Embryonic facial prominence (tissue), 1 donor: ENCODE results near the gene HDDC3.

Source experiments
- DNase-seq: peaks from one replicate; pipeline ENCODE4 v3.0.0-alpha.2; 2016; ENCODE audit errors: extremely low spot score

Gene HDDC3

GRCh38 chr15:90892498-90893174, 39.7 kb downstream of the HDDC3 start:
- no peak for DNase-seq

- DNase-seq = no peak
Measured at GRCh38 chr15:90892023-90892422, 40.3 kb downstream of the HDDC3 start.

GRCh38 chr15:90891346-90891949, 40.9 kb downstream of the HDDC3 start:
- DNase-seq = no peak

- DNase-seq = no peak
Measured at GRCh38 chr15:90890839-90891238, 41.5 kb downstream of the HDDC3 start.

GRCh38 chr15:90889736-90890456, 42.5 kb downstream of the HDDC3 start:
- DNase-seq = no peak

- DNase-seq = no peak
Measured at GRCh38 chr15:90889313-90889730, 43.0 kb downstream of the HDDC3 start.

- DNase-seq = no peak
Measured at GRCh38 chr15:90887037-90887481, 45.3 kb downstream of the HDDC3 start.

GRCh38 chr15:90886291-90886614, 46.1 kb downstream of the HDDC3 start:
- no peak for DNase-seq

GRCh38 chr15:90885432-90886290, 46.7 kb downstream of the HDDC3 start:
- DNase-seq = no peak

GRCh38 chr15:90884719-90885431, 47.5 kb downstream of the HDDC3 start:
- no peak for DNase-seq

GRCh38 chr15:90883976-90884718, 48.2 kb downstream of the HDDC3 start, which contains the start of gene FES:
Gene FES, plus strand, starts transcription at chr15:90884504. Its CDS starts 542 bp downstream, at chr15:90885046.
- no peak for DNase-seq

- no peak for DNase-seq
Measured at GRCh38 chr15:90883526-90883975, 48.8 kb downstream of the HDDC3 start.

- no peak for DNase-seq
Measured at GRCh38 chr15:90882781-90883525, 49.4 kb downstream of the HDDC3 start.

- no peak for DNase-seq
Measured at GRCh38 chr15:90881978-90882721, 50.2 kb downstream of the HDDC3 start.

- no peak for DNase-seq
Measured at GRCh38 chr15:90881181-90881977, 51.0 kb downstream of the HDDC3 start.

GRCh38 chr15:90880381-90881145, 51.8 kb downstream of the HDDC3 start:
- no peak for DNase-seq
